GM23338 (cell line): ENCODE measurements around the gene MLPH. TPM values are rescaled to one million over a fixed set of nuclear protein-coding genes. Genes with fewer than 3 reads are reported as not detected.

Experiments
- ATAC-seq: fragments of 200-7000 bp; cut with Tn5 transposase; 3 replicates; pipeline ENCODE4 v1.9.1; 2020
- DNase-seq: peaks from one replicate; pipeline ENCODE4 v3.0.0-alpha.2; 2015; ENCODE audit warnings: low spot score
- H2AFZ ChIP-seq: fragments of 200-600 bp; sonication (generic); 2 replicates; pipeline ENCODE4 v1.8.0; 2016; ENCODE audit warnings: antibody characterized with exemption, mild to moderate bottlenecking, moderate library complexity
- H3F3A ChIP-seq: fragments of 200-600 bp; sonication (generic); replicated peaks from 2 replicates; pipeline ENCODE4 v1.8.0; 2017; ENCODE audit warnings: antibody characterized with exemption, mixed run types, low read depth
- H3K27ac ChIP-seq: fragments of 200-600 bp; sonication (generic); 2 replicates; pipeline ENCODE4 v1.6.1; 2016; ENCODE audit warnings: low read depth
- H3K27me3 ChIP-seq: fragments of 200-600 bp; sonication (generic); 2 replicates; pipeline ENCODE4 v1.8.0; 2016; ENCODE audit warnings: mild to moderate bottlenecking, mixed run types, moderate library complexity; ENCODE audit not compliant: insufficient read depth
- H3K36me3 ChIP-seq: fragments of 200-600 bp; sonication (generic); 2 replicates; pipeline ENCODE4 v1.8.0; 2016; ENCODE audit warnings: mild to moderate bottlenecking; ENCODE audit not compliant: insufficient read depth
- H3K4me1 ChIP-seq: fragments of 200-600 bp; sonication (generic); 2 replicates; pipeline ENCODE4 v1.8.0; 2016; ENCODE audit warnings: mild to moderate bottlenecking, moderate library complexity; ENCODE audit not compliant: insufficient read depth
- H3K4me2 ChIP-seq: fragments of 200-600 bp; sonication (generic); 2 replicates; pipeline ENCODE4 v1.7.1; 2017; ENCODE audit warnings: mixed run types
- H3K4me3 ChIP-seq: fragments of 200-600 bp; sonication (generic); 2 replicates; pipeline ENCODE4 v1.6.1; 2016; ENCODE audit warnings: mixed run types
- H3K79me2 ChIP-seq: fragments of 200-600 bp; sonication (generic); replicated peaks from 2 replicates; pipeline ENCODE4 v1.8.0; 2017; ENCODE audit warnings: mild to moderate bottlenecking; ENCODE audit not compliant: insufficient read depth
- H3K9me2 ChIP-seq: fragments of 200-600 bp; sonication (generic); 2 replicates; pipeline ENCODE4 v1.8.0; 2017; ENCODE audit not compliant: insufficient read depth
- H4K20me1 ChIP-seq: fragments of 200-600 bp; sonication (generic); replicated peaks from 2 replicates; pipeline ENCODE4 v1.8.0; 2017; ENCODE audit warnings: mild to moderate bottlenecking; ENCODE audit not compliant: insufficient read depth
- H3K27ac Mint-ChIP-seq: 2 replicates; pipeline ENCODE4 v1.8.0; 2020; ENCODE audit warnings: inconsistent platforms, mild to moderate bottlenecking, moderate library complexity, mixed read lengths
- H3K27me3 Mint-ChIP-seq: 3 replicates; pipeline ENCODE4 v1.8.0; 2022; ENCODE audit warnings: low read depth, mild to moderate bottlenecking, moderate library complexity, mixed read lengths, inconsistent platforms; ENCODE audit not compliant: insufficient read depth, poor library complexity
- H3K36me3 Mint-ChIP-seq: 3 replicates; pipeline ENCODE4 v1.8.0; 2021; ENCODE audit warnings: low read depth, mild to moderate bottlenecking, inconsistent platforms, moderate library complexity, mixed read lengths
- H3K4me1 Mint-ChIP-seq: 3 replicates; pipeline ENCODE4 v1.8.0; 2020; ENCODE audit warnings: mild to moderate bottlenecking, inconsistent platforms, mixed read lengths
- H3K4me3 Mint-ChIP-seq: 3 replicates; pipeline ENCODE4 v1.8.0; 2021; ENCODE audit warnings: moderate library complexity, mild to moderate bottlenecking, inconsistent platforms, mixed read lengths
- H3K9me3 Mint-ChIP-seq: 3 replicates; pipeline ENCODE4 v1.8.0; 2020; ENCODE audit warnings: moderate library complexity, mild to moderate bottlenecking, inconsistent platforms, mixed read lengths
- CREB1 ChIP-seq: fragments of 250-450 bp; sonication (Bioruptor Pico); IDR thresholded peaks from 2 replicates; pipeline ENCODE4 v1.5.0; 2020; ENCODE audit warnings: low read depth, mild to moderate bottlenecking, moderate library complexity
- ETS1 ChIP-seq: IDR thresholded peaks from 2 replicates; pipeline ENCODE4 v1.6.1; 2016; ENCODE audit warnings: antibody characterized with exemption
- EZH2 ChIP-seq: fragments of 200-600 bp; sonication (generic); IDR thresholded peaks from one replicate; pipeline ENCODE4 v1.8.0; 2017; ENCODE audit warnings: antibody characterized with exemption, mild to moderate bottlenecking, low read depth; ENCODE audit not compliant: unreplicated experiment
- EZH2phosphoT487 ChIP-seq: fragments of 200-600 bp; sonication (generic); IDR thresholded peaks from one replicate; pipeline ENCODE4 v1.8.1; 2018; ENCODE audit warnings: antibody characterized with exemption; ENCODE audit not compliant: unreplicated experiment
- JUNB ChIP-seq: IDR thresholded peaks from one replicate; pipeline ENCODE4 v1.6.1; 2016; ENCODE audit warnings: antibody characterized with exemption; ENCODE audit not compliant: unreplicated experiment
- NANOG ChIP-seq: IDR thresholded peaks from 2 replicates; pipeline ENCODE4 v1.6.1; 2016; ENCODE audit warnings: antibody characterized with exemption, borderline replicate concordance
- POLR2AphosphoS5 ChIP-seq: IDR thresholded peaks from 2 replicates; pipeline ENCODE4 v1.6.1; 2016; ENCODE audit warnings: antibody characterized with exemption, low read depth
- STAT1 ChIP-seq: IDR thresholded peaks from one replicate; pipeline ENCODE4 v1.6.1; 2016; ENCODE audit warnings: antibody characterized with exemption; ENCODE audit not compliant: unreplicated experiment
- ZNF114 ChIP-seq: fragments of 250-450 bp; sonication (Bioruptor Pico); IDR thresholded peaks from 2 replicates; pipeline ENCODE4 v1.5.0; 2020; ENCODE audit warnings: mild to moderate bottlenecking, moderate library complexity
- ZNF331 ChIP-seq: fragments of 250-450 bp; sonication (Bioruptor Pico); IDR thresholded peaks from 2 replicates; pipeline ENCODE4 v1.5.0; 2020; ENCODE audit warnings: low read depth, mild to moderate bottlenecking, moderate library complexity
- ZNF462 ChIP-seq: fragments of 250-450 bp; sonication (Bioruptor Pico); IDR thresholded peaks from 2 replicates; pipeline ENCODE4 v1.5.0; 2020; ENCODE audit warnings: mild to moderate bottlenecking, moderate library complexity
- polyA plus RNA-seq: library from polyadenylated mRNA; unstranded; fragments of >200 nt; fragmentation: Nextera tagmentation; extraction: Ambion mirVana; gene quantifications from 2 replicates; pipeline ENCODE4 v1.2.1, GENCODE V29; 2016
- total RNA-seq: library from RNA; depleted of rRNA; stranded (reverse); fragments of >200 nt; shearing (Covaris generic); gene quantifications from 2 replicates; pipeline ENCODE4 v1.2.3, GENCODE V29; 2014
- TF ChIP-seq, protein P1 (sequence below), 2 experiments: fragments of 200-600 bp in 1 of 2; sonication (generic) in 1 of 2; conservative IDR thresholded peaks; 2 replicates each; pipeline versions ENCODE4 v1.5.1 to v1.6.1; 2016 to 2017; ENCODE audit warnings: antibody characterized with exemption in 2 of 2, low read depth in 2 of 2, mild to moderate bottlenecking in 2 of 2, moderate library complexity in 1 of 2
- TF ChIP-seq, protein P2 (sequence below): IDR thresholded peaks from one replicate; pipeline ENCODE4 v1.6.1; 2018; ENCODE audit warnings: antibody characterized with exemption; ENCODE audit not compliant: unreplicated experiment

The MLPH gene
- total and polyA plus RNA-seq, 2 experiments from 2014 or later, result 13.6 to 16.5 TPM

GRCh38 chr2:237437566-237437965, 49.5 kb upstream of the MLPH start:
- peaks cover 4% of the 10 kb centered on the region for H3K4me1 ChIP-seq
- no peak overlapping the region for H3K27ac ChIP-seq
- ATAC-seq (no peak), DNase-seq (no peak)
- no peak overlapping the region for H3K4me2 ChIP-seq
- peak overlapping the region; percentile 70; the same call in 1 of the 2 replicates for H2AFZ ChIP-seq
- H3K27me3 ChIP-seq, result no peaks in the 10 kb centered on the region
- H3K79me2 ChIP-seq, result no peaks in the 10 kb centered on the region
- Mint-ChIP-seq H3K4me1 (peaks cover 29% of the 10 kb centered on the region), H3K27ac (no peak overlapping the region), H3K4me3 (no peak overlapping the region), H3K9me3 (peaks cover 7% of the 10 kb centered on the region; the same call in 1 of the 3 replicates), H3K36me3 (peaks cover 3% of the 10 kb centered on the region; the same call in 1 of the 3 replicates), H3K27me3 (peaks cover 6% of the 10 kb centered on the region)
- no peaks in the 10 kb centered on the region for H4K20me1 ChIP-seq
- no peaks in the 10 kb centered on the region for H3K36me3 ChIP-seq
- no peak for TF ChIP-seq EZH2
- no peak for TF ChIP-seq EZH2phosphoT487
- no peak for TF ChIP-seq ZNF114 (CRISPR knock-in tag)
- no peak for TF ChIP-seq STAT1
- TF ChIP-seq ZNF331 (CRISPR knock-in tag), result no peak
- no peak for TF ChIP-seq POLR2AphosphoS5
- TF ChIP-seq JUNB, result no peak
- TF ChIP-seq, protein P1, sequence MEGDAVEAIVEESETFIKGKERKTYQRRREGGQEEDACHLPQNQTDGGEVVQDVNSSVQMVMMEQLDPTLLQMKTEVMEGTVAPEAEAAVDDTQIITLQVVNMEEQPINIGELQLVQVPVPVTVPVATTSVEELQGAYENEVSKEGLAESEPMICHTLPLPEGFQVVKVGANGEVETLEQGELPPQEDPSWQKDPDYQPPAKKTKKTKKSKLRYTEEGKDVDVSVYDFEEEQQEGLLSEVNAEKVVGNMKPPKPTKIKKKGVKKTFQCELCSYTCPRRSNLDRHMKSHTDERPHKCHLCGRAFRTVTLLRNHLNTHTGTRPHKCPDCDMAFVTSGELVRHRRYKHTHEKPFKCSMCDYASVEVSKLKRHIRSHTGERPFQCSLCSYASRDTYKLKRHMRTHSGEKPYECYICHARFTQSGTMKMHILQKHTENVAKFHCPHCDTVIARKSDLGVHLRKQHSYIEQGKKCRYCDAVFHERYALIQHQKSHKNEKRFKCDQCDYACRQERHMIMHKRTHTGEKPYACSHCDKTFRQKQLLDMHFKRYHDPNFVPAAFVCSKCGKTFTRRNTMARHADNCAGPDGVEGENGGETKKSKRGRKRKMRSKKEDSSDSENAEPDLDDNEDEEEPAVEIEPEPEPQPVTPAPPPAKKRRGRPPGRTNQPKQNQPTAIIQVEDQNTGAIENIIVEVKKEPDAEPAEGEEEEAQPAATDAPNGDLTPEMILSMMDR (conservative IDR thresholded peaks at IDR 0.05; ENCODE audit: low read depth in 2 of 2), result no peak
- no peak for TF ChIP-seq NANOG
- TF ChIP-seq ETS1, result no peak
- TF ChIP-seq, protein P2, sequence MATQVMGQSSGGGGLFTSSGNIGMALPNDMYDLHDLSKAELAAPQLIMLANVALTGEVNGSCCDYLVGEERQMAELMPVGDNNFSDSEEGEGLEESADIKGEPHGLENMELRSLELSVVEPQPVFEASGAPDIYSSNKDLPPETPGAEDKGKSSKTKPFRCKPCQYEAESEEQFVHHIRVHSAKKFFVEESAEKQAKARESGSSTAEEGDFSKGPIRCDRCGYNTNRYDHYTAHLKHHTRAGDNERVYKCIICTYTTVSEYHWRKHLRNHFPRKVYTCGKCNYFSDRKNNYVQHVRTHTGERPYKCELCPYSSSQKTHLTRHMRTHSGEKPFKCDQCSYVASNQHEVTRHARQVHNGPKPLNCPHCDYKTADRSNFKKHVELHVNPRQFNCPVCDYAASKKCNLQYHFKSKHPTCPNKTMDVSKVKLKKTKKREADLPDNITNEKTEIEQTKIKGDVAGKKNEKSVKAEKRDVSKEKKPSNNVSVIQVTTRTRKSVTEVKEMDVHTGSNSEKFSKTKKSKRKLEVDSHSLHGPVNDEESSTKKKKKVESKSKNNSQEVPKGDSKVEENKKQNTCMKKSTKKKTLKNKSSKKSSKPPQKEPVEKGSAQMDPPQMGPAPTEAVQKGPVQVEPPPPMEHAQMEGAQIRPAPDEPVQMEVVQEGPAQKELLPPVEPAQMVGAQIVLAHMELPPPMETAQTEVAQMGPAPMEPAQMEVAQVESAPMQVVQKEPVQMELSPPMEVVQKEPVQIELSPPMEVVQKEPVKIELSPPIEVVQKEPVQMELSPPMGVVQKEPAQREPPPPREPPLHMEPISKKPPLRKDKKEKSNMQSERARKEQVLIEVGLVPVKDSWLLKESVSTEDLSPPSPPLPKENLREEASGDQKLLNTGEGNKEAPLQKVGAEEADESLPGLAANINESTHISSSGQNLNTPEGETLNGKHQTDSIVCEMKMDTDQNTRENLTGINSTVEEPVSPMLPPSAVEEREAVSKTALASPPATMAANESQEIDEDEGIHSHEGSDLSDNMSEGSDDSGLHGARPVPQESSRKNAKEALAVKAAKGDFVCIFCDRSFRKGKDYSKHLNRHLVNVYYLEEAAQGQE, result no peak
- TF ChIP-seq ZNF462 (CRISPR knock-in tag), result no peak
- TF ChIP-seq CREB1, result no peak
- no peaks in the 10 kb centered on the region for H3K9me2 ChIP-seq
- H3K4me3 ChIP-seq, result no peak overlapping the region
- no peaks in the 10 kb centered on the region for H3F3A ChIP-seq
